Measurements from ENCODE around the gene OR52I2.

The OR52I2 gene

DNA sequence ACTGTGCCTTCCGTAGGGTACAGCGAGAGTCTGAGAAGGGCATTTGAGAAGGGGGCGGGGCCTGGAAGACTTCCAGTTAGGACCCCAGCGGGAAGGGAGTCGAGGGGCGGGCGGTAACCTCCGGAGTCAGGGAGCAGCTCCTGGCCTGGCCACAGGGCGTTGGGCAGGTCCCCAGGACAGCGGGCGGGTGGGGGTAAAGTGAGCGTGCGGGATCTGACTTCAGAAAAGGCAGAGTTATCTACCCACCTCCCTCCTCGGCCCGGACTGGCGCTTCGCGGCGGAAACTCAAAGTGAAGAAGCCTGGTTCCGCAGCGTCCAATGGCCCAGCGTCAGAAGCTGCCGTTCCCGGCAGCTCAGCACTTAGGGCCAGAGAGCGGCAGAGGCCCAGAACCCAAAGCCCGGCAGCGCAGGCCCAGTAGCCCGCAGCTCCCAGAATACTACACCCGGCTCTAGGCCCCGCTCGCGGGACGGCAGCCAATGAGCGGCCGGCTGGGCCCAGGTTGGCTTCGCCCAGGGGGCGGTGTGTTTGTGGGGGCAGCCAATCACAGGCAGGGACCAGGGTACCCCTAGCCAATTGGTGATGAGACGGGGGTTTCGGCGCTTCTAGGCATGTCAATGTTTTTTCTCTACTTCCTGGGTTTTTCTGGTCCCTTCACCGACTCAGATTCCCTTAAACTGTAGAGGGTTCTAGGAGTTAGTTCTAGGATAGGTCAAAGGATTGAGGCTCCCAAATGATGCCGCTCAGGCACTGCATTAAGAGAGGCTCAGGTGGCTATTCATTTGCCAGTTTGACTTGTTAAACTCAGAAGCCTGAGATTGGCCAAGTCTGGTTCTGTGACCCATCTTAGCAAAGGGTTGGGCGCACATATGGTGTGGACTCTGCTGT is 26.5 kb downstream of the OR52I2 start, which contains the start of gene TRIM68:
TSS of gene TRIM68 (minus strand) at position 451 of the 886 bp plus-strand sequence. CDS start 2,727 bp downstream, outside the sequence.
- in situ Hi-C loops (cut with MboI; ENCODE audit: low sequenced_read_pairs), result no loop called here

DNA sequence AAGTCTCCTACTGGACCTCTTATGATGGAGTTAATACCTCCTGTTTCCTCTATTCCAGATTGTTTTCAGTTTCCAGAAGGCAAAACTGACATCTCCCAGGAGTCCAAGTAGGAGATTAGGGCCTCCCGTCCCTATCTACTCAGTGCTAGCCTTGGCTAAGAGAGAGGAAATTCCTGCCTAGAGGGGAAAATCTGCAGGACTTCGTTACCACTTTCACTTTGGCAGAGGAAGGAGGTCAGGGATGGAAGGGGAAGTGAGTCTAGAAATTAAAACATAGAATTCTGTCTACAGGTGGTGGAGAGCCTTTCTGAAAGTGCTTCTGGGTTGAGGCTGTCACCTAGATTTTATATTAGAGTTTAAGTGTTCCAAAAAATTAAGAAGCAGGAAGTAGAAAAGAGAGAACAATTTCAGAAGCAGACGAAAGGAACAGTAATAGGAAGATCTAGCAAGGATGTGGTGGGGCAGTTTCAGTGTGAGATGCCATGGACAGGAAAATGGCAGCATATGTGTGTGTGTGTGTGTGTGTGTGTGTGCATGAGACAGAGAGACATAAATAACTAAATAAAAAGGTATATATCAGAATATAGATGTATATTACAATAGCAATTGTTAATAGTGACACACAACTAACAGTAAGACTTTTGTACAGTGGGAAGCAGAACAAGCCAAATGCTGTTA is 28.9 kb downstream of the OR52I2 start:
- in situ Hi-C loops (cut with MboI; ENCODE audit: low sequenced_read_pairs), result no loop called here

DNA sequence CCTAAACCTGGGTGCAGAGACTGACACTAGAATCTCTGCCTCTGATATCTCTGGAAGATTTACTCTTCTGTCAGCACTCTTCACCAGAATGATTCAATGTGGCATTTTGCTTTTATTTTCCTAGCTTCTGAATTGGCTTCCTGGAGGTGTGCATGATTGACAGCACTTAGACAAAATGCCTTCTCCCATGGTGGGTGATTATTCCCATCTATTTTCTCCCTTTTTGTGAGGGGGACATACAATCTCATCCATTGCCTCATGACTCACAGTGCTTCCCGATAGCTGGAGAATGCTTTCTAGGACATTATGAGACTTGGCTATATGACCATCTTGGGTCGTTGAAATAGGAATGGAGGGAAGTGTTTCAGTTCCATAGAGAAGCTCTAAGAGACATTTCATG is 30.4 kb downstream of the OR52I2 start:
- in situ Hi-C loops (cut with MboI; ENCODE audit: low sequenced_read_pairs), result no loop called here

DNA sequence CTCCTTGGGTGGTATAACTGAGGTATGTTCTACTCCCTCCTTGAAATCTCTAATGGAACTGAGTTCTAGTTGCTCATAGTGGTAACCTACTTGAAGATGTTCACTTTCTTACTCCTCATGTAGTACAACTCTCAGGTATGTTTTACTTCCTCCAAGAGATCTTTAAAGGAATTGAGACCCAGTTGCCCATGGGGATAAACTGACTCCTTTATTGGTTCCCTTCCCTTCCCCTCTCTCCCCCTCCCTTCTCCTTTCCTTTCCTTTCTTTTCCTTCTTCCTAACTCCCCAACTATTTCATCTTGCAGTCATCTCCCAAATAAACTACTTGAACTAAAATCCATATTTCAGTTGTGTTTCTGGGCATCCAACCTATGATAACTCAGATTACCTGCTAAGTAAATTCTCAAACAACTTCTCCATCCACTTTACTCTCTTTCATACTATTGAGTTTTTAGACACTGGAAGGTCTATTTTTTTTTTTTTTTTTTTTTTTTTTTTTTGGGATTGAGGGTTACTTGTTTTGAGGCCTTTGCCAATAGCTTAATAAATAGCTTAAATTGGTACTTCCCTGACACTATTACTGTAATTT is 34.4 kb downstream of the OR52I2 start:
- in situ Hi-C loops (cut with MboI; ENCODE audit: low sequenced_read_pairs), result no loop called here

DNA sequence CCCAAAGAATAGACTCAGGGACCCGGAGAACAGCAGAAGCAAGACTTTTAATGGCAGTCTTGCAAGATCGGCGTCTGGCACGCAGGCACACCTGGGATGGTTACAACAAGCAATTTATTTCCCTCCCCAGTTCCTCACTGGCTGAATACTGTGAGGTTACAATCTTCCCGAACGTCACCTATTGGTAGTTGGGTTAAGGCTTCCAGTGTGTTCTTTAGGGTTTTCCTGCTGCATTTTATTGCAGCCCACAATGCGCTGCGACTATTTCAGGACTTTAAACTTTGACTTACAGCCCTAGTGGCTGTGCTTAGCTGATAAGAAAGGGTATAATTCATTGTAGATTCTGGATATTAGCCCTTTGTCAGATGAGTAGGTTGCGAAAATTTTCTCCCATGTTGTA is 38.0 kb downstream of the OR52I2 start:
- in situ Hi-C loops (cut with MboI; ENCODE audit: low sequenced_read_pairs), result no loop called here

DNA sequence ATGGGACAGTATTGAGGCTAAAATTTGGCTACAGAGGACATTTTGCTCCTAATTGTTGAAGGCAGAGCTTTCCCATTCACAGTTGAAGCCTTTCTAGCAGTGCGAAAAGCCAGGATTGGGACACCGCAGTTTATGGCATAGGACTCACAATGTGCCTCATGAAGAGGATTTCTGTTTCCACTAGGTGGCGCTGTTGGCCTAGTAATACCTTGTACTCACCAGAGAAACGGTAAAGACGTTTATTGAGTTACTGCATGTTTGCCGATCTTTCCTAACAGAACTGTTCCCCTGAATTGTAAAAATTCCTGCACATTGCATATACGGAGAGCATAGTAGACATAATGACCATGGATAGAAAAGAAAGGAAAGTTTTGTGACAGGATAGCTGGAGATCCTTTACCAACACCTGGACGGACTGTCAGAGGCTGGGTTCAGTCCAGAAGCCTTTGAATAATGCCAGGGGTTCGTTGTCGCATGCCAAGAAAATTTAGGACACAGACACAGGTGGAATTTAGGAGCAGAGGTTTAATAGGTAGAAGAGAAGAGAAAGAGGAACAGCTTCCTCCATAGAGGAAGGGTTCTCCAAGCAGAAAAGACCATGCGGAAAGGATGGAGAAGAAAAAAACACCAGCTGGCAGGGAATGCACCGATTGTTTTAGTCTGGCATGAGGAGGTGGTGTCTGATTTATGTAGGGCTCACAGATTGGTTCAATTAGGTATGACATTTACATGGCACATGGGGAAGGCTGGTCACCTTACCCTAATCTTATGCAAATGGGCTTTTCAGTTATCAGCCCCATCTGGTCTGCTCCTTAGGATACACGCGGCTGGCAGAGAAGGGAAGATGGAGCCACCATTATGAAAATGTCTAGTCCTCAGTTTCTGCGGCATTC is 44.9 kb downstream of the OR52I2 start:
- in situ Hi-C loops (cut with MboI; ENCODE audit: low sequenced_read_pairs), result no loop called here

DNA sequence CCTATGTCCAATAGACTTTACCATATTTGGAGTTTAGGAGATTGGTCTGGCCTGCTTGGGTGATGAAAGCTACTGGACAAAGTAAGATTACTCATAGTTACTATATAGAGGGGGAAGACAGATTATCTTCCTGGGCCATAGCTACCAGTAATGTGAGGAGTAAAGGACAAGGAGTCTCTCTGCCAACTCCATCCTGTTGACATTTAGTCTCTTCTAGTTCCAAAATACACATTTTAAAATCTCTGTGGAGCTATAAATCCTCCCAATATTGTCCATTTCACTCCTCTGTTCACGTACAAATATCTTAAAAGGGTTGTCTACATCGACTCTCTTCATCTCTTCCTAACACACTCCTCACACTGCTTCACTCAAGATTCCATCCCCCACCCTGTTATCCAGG is 54.6 kb downstream of the OR52I2 start:
- in situ Hi-C loops (cut with MboI; ENCODE audit: low sequenced_read_pairs), result no loop called here

DNA sequence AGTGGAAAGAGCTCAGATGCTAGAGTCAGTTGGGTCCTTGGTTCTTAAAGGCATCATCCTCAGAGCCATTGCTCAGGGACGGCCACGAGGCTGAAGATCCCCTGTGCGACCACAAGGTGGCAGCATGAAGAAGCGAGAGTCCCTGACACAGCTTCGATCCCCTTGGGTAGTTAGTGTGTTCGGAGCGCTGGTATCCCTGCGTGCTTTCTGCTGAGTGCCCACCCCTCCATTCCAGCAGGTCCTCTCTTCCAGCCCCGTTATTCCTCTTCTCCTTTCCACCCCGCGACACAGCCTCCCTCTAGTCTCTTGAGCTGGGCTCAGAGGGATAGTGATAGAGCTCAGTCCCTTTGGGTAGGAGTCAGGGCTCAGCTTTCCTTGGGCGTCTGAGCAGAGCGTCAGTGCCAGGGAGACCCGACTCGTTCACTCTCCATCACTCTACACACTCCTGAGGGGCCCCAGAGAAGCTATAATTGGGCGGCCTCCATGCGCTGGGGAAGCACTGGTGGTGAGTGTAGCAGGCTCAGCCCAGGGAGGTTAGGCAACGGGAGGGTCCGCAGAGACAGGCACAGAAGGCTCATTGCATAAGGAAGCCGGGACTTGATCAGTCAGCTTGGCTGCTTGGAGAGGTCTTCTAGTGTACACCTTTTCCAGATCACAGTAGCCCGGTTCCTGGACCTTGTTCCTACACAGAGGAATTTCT is 55.6 kb downstream of the OR52I2 start, which contains the start of gene OR51D1:
TSS of gene OR51D1 (plus strand) at position 516 of the 700 bp plus-strand sequence. CDS start 2,314 bp downstream, outside the sequence.
- in situ Hi-C loops (cut with MboI; ENCODE audit: low sequenced_read_pairs), result no loop called here

DNA sequence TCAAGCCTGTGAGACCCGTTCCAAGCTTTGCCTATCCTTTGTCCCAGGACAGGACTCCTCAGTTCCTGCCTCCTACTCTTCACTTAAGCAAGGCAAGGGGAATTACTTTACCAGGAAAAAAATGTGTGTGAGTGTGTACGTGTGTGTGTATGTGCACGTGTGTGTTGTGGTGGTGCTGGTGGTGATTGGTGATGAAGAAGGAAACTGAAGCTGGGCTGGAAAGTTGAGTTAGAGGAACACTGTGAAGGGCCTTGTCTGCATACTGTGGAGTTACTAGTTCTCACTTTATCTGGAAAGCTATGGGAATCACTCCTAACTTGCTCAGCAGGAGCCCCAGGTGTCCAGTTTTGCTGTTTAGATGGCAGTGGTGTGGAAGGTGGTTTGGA is 56.1 kb downstream of the OR52I2 start:
- in situ Hi-C loops (cut with MboI; ENCODE audit: low sequenced_read_pairs), result no loop called here

DNA sequence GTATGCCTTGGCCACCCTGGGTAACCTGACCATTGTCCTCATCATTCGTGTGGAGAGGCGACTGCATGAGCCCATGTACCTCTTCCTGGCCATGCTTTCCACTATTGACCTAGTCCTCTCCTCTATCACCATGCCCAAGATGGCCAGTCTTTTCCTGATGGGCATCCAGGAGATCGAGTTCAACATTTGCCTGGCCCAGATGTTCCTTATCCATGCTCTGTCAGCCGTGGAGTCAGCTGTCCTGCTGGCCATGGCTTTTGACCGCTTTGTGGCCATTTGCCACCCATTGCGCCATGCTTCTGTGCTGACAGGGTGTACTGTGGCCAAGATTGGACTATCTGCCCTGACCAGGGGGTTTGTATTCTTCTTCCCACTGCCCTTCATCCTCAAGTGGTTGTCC is 58.4 kb downstream of the OR52I2 start:
- in situ Hi-C loops (cut with MboI; ENCODE audit: low sequenced_read_pairs), result no loop called here

DNA sequence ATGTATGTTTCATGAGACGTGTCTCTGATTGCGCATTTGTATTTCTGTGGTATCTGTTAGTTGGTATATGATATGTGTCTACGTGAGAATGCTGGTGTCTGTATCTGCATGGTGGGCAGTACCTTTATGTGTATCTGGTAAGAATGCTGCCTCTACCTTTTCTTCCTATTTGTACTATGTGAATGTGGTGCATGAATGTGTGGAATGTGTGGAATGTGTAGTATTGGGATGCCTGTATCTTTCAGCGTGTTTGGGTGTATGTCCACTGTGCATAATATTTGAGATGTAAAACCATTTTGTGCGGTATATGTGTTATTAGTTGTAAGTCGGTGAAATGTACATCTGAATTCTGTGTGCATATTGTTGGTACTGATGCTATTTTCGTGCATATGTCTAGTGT is 60.0 kb downstream of the OR52I2 start:
- in situ Hi-C loops (cut with MboI; ENCODE audit: low sequenced_read_pairs), result no loop called here

DNA sequence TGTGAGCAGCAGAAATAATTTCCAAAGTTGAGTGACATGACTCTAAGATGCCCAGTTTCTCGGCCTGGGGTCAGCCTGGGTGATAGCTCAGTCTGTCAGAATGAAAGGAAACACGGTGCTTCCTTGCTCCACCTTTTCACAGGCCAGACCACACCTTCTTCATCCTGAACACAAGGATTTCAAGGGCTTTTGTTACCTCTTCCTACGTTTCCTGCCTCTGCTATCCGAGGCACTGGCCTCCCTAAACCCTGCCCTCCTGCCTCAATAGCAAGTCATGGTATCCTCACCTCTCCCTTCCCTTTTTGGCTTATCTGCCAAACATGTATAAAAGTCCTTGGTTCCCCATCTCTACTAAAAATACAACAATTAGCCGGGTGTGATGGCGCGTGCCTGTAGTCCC is 60.5 kb downstream of the OR52I2 start:
- in situ Hi-C loops (cut with MboI; ENCODE audit: low sequenced_read_pairs), result no loop called here

Data from hTERT RPE-1 (cell line).